D721Med (cell line): ENCODE measurements around the gene CGN.

Source experiments
- DNase-seq: peaks from one replicate; pipeline ENCODE4 v3.0.0; 2011; ENCODE audit warnings: low spot score; ENCODE audit not compliant: insufficient read length
- FAIRE-seq: peaks from 2 replicates; lab custom pipeline; 2011; peaks lifted over from hg19 to GRCh38; lab: Jason Lieb, UNC
- CTCF ChIP-seq: IDR thresholded peaks from 2 replicates; pipeline ENCODE4 v1.5.1; 2012; ENCODE audit warnings: mild to moderate bottlenecking, control low read depth; ENCODE audit not compliant: insufficient read depth; ENCODE audit errors: missing control alignments

Gene CGN

GRCh38 chr1:151546011-151546925, 35.1 kb downstream of the CGN start:
- TF ChIP-seq CTCF = no peak
- DNase-seq (no peak), FAIRE-seq (no peak)

- FAIRE-seq (no peak), DNase-seq (no peak)
- TF ChIP-seq CTCF = no peak
Observed at GRCh38 chr1:151547119-151547899, 36.1 kb downstream of the CGN start.

GRCh38 chr1:151547900-151548230, 36.7 kb downstream of the CGN start:
- TF ChIP-seq CTCF = no peak
- no peak for DNase-seq
- FAIRE-seq = no peak

- FAIRE-seq (no peak), DNase-seq (no peak)
- TF ChIP-seq CTCF = no peak
Observed at GRCh38 chr1:151549199-151549598, 38.0 kb downstream of the CGN start.

GRCh38 chr1:151553659-151554058, 42.5 kb downstream of the CGN start:
- FAIRE-seq (no peak), DNase-seq (no peak)
- no peak for TF ChIP-seq CTCF

GRCh38 chr1:151556052-151556451, 44.9 kb downstream of the CGN start:
- TF ChIP-seq CTCF = no peak
- DNase-seq (no peak), FAIRE-seq (no peak)

- FAIRE-seq (no peak), DNase-seq (no peak)
- TF ChIP-seq CTCF = no peak
Observed at GRCh38 chr1:151562661-151563060, 51.5 kb downstream of the CGN start.
